Neutrophil (primary cell): ENCODE results near the gene HS1BP3.

Source experiments
- H3K27ac ChIP-seq: fragments of 200-600 bp; sonication (generic); 2 replicates; pipeline ENCODE4 v1.5.1; 2016; ENCODE audit warnings: mild to moderate bottlenecking, moderate library complexity
- H3K27me3 ChIP-seq: fragments of 200-600 bp; sonication (generic); 2 replicates; pipeline ENCODE4 v1.6.0; 2016; ENCODE audit warnings: mild to moderate bottlenecking
- H3K36me3 ChIP-seq: fragments of 200-600 bp; sonication (generic); 2 replicates; pipeline ENCODE4 v1.5.1; 2017
- H3K4me1 ChIP-seq, 2 experiments: fragments of 200-600 bp in 1 of 2; sonication (generic) in 1 of 2; 1 replicate in 1 of 2; 2 replicates in 1 of 2; pipeline versions ENCODE4 v1.5.1 to v1.6.1; 2013 to 2016; ENCODE audit warnings: low read depth in 1 of 2, low read length in 1 of 2, mild to moderate bottlenecking in 1 of 2, moderate library complexity in 1 of 2; ENCODE audit not compliant: control insufficient read depth in 1 of 2, insufficient read depth in 1 of 2
- H3K4me3 ChIP-seq, 2 experiments: fragments of 200-600 bp in 1 of 2; sonication (generic) in 1 of 2; 1 replicate in 1 of 2; 2 replicates in 1 of 2; pipeline ENCODE4 v1.5.1; 2013 to 2016; ENCODE audit warnings: low read depth in 1 of 2, low read length in 1 of 2, mild to moderate bottlenecking in 1 of 2, moderate library complexity in 1 of 2
- H3K9me3 ChIP-seq: fragments of 200-600 bp; sonication (generic); 2 replicates; pipeline ENCODE4 v1.5.1; 2016
- CTCF ChIP-seq: fragments of 200-600 bp; sonication (generic); IDR thresholded peaks from 2 replicates; pipeline ENCODE4 v1.5.1; 2016; ENCODE audit warnings: antibody characterized with exemption

HS1BP3 gene

DNA sequence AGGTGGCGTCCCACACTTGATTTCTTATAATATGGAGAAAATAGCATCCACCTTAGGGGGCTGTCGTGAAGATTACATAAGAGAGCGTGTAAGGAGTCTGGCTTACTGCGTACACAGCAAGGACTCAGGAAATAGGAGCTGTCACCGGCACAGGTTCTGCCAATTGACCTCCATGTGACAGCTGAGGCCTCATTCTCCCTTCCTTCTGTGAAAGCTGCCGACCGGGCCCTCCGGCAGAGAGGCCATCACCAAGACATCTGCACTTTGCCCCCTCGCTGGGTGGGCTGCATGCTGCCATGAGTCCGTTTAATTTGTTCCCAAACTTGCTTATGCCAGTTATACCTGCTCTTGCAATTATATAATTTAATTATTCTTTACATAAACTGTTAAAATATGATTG, 27.7 kb downstream of the HS1BP3 start:
- no peaks in the 10 kb centered on the region for H3K9me3 ChIP-seq
- H3K27ac ChIP-seq = no peak overlapping the region
- no peaks in the 10 kb centered on the region for H3K27me3 ChIP-seq
- H3K36me3 ChIP-seq = peaks cover 98% of the 10 kb centered on the region
- H3K4me1 ChIP-seq = no peaks in the 10 kb centered on the region
- no peak overlapping the region for H3K4me3 ChIP-seq
- TF ChIP-seq CTCF = no peak

GRCh38 chr2:20622731-20623130, 28.2 kb downstream of the HS1BP3 start:
- H3K9me3 ChIP-seq = no peaks in the 10 kb centered on the region
- TF ChIP-seq CTCF = no peak
- H3K36me3 ChIP-seq = peaks cover 98% of the 10 kb centered on the region
- no peaks in the 10 kb centered on the region for H3K4me1 ChIP-seq
- no peaks in the 10 kb centered on the region for H3K27me3 ChIP-seq
- no peak overlapping the region for H3K4me3 ChIP-seq
- H3K27ac ChIP-seq = no peak overlapping the region

GRCh38 chr2:20622296-20622686, 28.6 kb downstream of the HS1BP3 start:
- no peaks in the 10 kb centered on the region for H3K4me1 ChIP-seq
- no peak for TF ChIP-seq CTCF
- H3K9me3 ChIP-seq = no peaks in the 10 kb centered on the region
- H3K27me3 ChIP-seq = no peaks in the 10 kb centered on the region
- H3K36me3 ChIP-seq = peaks cover 97% of the 10 kb centered on the region
- no peak overlapping the region for H3K4me3 ChIP-seq
- no peak overlapping the region for H3K27ac ChIP-seq

GRCh38 chr2:20621366-20622295, 29.3 kb downstream of the HS1BP3 start:
- no peaks in the 10 kb centered on the region for H3K27me3 ChIP-seq
- H3K36me3 ChIP-seq = peaks cover 98% of the 10 kb centered on the region
- no peak overlapping the region for H3K4me3 ChIP-seq
- H3K9me3 ChIP-seq = no peaks in the 10 kb centered on the region
- TF ChIP-seq CTCF = no peak
- H3K27ac ChIP-seq = no peak overlapping the region
- no peaks in the 10 kb centered on the region for H3K4me1 ChIP-seq

GRCh38 chr2:20620696-20621365, 30.1 kb downstream of the HS1BP3 start:
- no peak for TF ChIP-seq CTCF

More at GRCh38 chr2:20620696-20621365, 30.1 kb downstream of the HS1BP3 start:
- H3K9me3 ChIP-seq = no peaks in the 10 kb centered on the region
- H3K36me3 ChIP-seq = peaks cover 97% of the 10 kb centered on the region
- H3K4me3 ChIP-seq = no peak overlapping the region
- H3K4me1 ChIP-seq = no peaks in the 10 kb centered on the region
- no peak overlapping the region for H3K27ac ChIP-seq
- H3K27me3 ChIP-seq = no peaks in the 10 kb centered on the region
